Psoas muscle (tissue), 8 donors: ENCODE results near the gene LPP. TPM values are rescaled to one million over a fixed set of nuclear protein-coding genes. Genes with fewer than 3 reads are reported as not detected.

Experiments used
- ATAC-seq, 4 donors: fragments of 200-7000 bp; cut with Tn5 transposase; one replicate each; pipeline ENCODE4 v1.9.1; 2020; ENCODE audit warnings: moderate library complexity in 3 of 4, mild to moderate bottlenecking in 2 of 4
- DNase-seq, 2 donors: peaks; one replicate each; pipeline ENCODE4 v3.0.0-alpha.2; 2020
- H3K27ac ChIP-seq: fragments of 200-600 bp; one replicate; pipeline ENCODE4 v1.8.0; 2022
- H3K27me3 ChIP-seq, 3 donors: fragments of 200-600 bp in 1 of 3; one replicate each; pipeline versions ENCODE4 v1.6.1 to v1.8.0; 2013 to 2022; ENCODE audit warnings: low read length in 2 of 3, mild to moderate bottlenecking in 2 of 3, moderate library complexity in 1 of 3; ENCODE audit not compliant: insufficient read depth in 3 of 3
- H3K36me3 ChIP-seq, 2 donors: fragments of 200-600 bp in 1 of 2; one replicate each; pipeline versions ENCODE4 v1.6.1 to v1.8.0; 2013 to 2022; ENCODE audit warnings: low read depth in 1 of 2, mild to moderate bottlenecking in 1 of 2, moderate library complexity in 1 of 2; ENCODE audit not compliant: insufficient read depth in 1 of 2
- H3K4me1 ChIP-seq: fragments of 200-600 bp; one replicate; pipeline ENCODE4 v1.8.0; 2022
- H3K4me3 ChIP-seq: fragments of 200-600 bp; one replicate; pipeline ENCODE4 v1.8.0; 2022; ENCODE audit warnings: mild to moderate bottlenecking
- H3K9me3 ChIP-seq: fragments of 200-600 bp; one replicate; pipeline ENCODE4 v1.8.0; 2022
- CTCF ChIP-seq: fragments of 200-600 bp; IDR thresholded peaks from one replicate; pipeline ENCODE4 v1.8.0; 2022; ENCODE audit warnings: antibody characterized with exemption
- WGBS, 3 donors: extraction: QIAGEN DNeasy Blood & Tissue Kit; methylation state at CpG; one replicate each; pipeline versions ENCODE4 v1.1.6 to v1.1.7; 2013; 5-methylcytosine and 5-hydroxymethylcytosine counted together
- intact Hi-C, 2 donors: fragments of 100-400 bp; cut with DNase I; formaldehyde crosslinking; loops; one replicate each; pipeline versions ENCODE4 v1.11.0 to v1.14.2; 2022
- polyA plus RNA-seq, 3 donors: library from polyadenylated mRNA; stranded (reverse); fragments of 200-250 nt; gene quantifications; one replicate each; pipeline ENCODE4 v1.2.3, GENCODE V29; 2013
- total RNA-seq, 4 donors: library from RNA; stranded (reverse); fragmentation: NEBNext Ultra II Directional in 2 of 4; extraction: Animal tissue kit (Norgen Biotek cat#: 25700) in 2 of 4; gene quantifications; one replicate each; pipeline versions ENCODE4 v1.2.1 to v1.2.4, GENCODE V29; 2021 to 2023
- donor health status: healthy with polysubstance abuse.
- donor health status: DM: no; HTN: no; CAD: no; lungs with moderate emphysema.
- donor health status: Bipolar disorder and iron deficiency.
- donor health status: healthy.
- donor health status: DM: yes; HTN: yes; CAD: no.
- donor health status: DM: no; HTN: no; CAD: no.
- donor health status: DM: no; HTN: no; CAD: no.
- donor health status: DM: yes; HTN: yes; CAD: no.

The LPP gene
- total and polyA plus RNA-seq, 7 donors, result 2.6 to 80.3 (median 42.8) TPM

GRCh38 chr3:188539631-188540194 is 385.8 kb downstream of the LPP start:
- H3K9me3 ChIP-seq, result no peaks in the 10 kb centered on the region
- H3K27ac ChIP-seq, result no peak overlapping the region
- H3K27me3 ChIP-seq, result no peaks in the 10 kb centered on the region
- peaks cover 11% of the 10 kb centered on the region for H3K4me1 ChIP-seq
- no peaks in the 10 kb centered on the region for H3K36me3 ChIP-seq
- intact Hi-C loops, result no loop called here
- no peak for ATAC-seq
- DNase-seq, result no peak
- no peak overlapping the region for H3K4me3 ChIP-seq
- no peak for TF ChIP-seq CTCF

- peaks cover 11% of the 10 kb centered on the region for H3K4me1 ChIP-seq
- DNase-seq, result no peak
- 84 to 91% (median 84%) methylated on average over 1 of the region's 1 CpG for WGBS, 3 donors
Measured at GRCh38 chr3:188542196-188542595, 388.2 kb downstream of the LPP start.

GRCh38 chr3:188544012-188544411 is 390.1 kb downstream of the LPP start:
- Histone ChIP-seq H3K36me3 (peaks cover 0 to 2% of the 10 kb centered on the region in 2 donors), H3K9me3 (no peaks in the 10 kb centered on the region), H3K27ac (no peak overlapping the region), H3K4me3 (no peak overlapping the region), H3K4me1 (peaks cover 10% of the 10 kb centered on the region), H3K27me3 (no peaks in the 10 kb centered on the region)
- ATAC-seq (no peak), DNase-seq (no peak)
- intact Hi-C loops, result no loop called here
- no peak for TF ChIP-seq CTCF

More at GRCh38 chr3:188542196-188542595, 388.2 kb downstream of the LPP start:
- H3K4me3 ChIP-seq, result no peak overlapping the region
- no peak for TF ChIP-seq CTCF
- no peaks in the 10 kb centered on the region for H3K27me3 ChIP-seq
- no peak overlapping the region for H3K27ac ChIP-seq
- H3K9me3 ChIP-seq, result no peaks in the 10 kb centered on the region
- no peaks in the 10 kb centered on the region for H3K36me3 ChIP-seq
- ATAC-seq, result no peak
- intact Hi-C loops, result no loop called here

- Histone ChIP-seq H3K4me3 (no peak overlapping the region), H3K4me1 (peaks cover 3% of the 10 kb centered on the region), H3K9me3 (no peaks in the 10 kb centered on the region), H3K27ac (no peak overlapping the region), H3K36me3 (peaks cover 0 to 2% of the 10 kb centered on the region in 2 donors), H3K27me3 (no peaks in the 10 kb centered on the region)
- WGBS, 3 donors, result 94 to 96% (median 94%) methylated on average over 6 of the region's 6 CpGs
- intact Hi-C loops, result loop anchor here in 1 of 2 donors (5.0 kb wide), 1 partner anchor 55 kb away; no protein-coding TSS in a partner anchor
- no peak for ATAC-seq
- DNase-seq, result no peak
- TF ChIP-seq CTCF, result no peak
Measured at GRCh38 chr3:188546835-188547670, 393.1 kb downstream of the LPP start.
